ENCODE measurements around the gene RTN4RL1. TPM values are rescaled to one million over a fixed set of nuclear protein-coding genes. Genes with fewer than 3 reads are reported as not detected.

RTN4RL1 gene
- total RNA-seq, 2 donors from 2014 or later, result 5.4 to 8.0 TPM

GRCh38 chr17:1930337-1930645 lies 94.8 kb downstream of the RTN4RL1 start:
- DNase-seq (ENCODE audit: low spot score) (no peak), ATAC-seq (ENCODE audit: insufficient number of reproducible peaks, low FRiP score, low read depth) (no peak)
- no peak overlapping the region for H3K27ac ChIP-seq
- H3K4me1 ChIP-seq (ENCODE audit: control insufficient read depth in 1 of 2, low read depth in 2 of 2), result peaks cover 0 to 7% of the 10 kb centered on the region in 2 donors
- no peak overlapping the region for H3K4me3 ChIP-seq
- no peak for TF ChIP-seq CTCF (IDR thresholded peaks at IDR 0.05)
- H3K9me3 ChIP-seq, result no peaks in the 10 kb centered on the region
- no peaks in the 10 kb centered on the region for H3K27me3 ChIP-seq (replicated peaks; ENCODE audit: insufficient read depth)
- H3K36me3 ChIP-seq, result no peaks in the 10 kb centered on the region

- ATAC-seq (ENCODE audit: insufficient number of reproducible peaks, low FRiP score, low read depth), result no peak
- Histone ChIP-seq H3K4me1 (ENCODE audit: control insufficient read depth in 1 of 2, low read depth in 2 of 2) (peaks cover 0 to 7% of the 10 kb centered on the region in 2 donors), H3K4me3 (no peak overlapping the region), H3K36me3 (no peaks in the 10 kb centered on the region), H3K27ac (no peak overlapping the region), H3K27me3 (replicated peaks; ENCODE audit: insufficient read depth) (no peaks in the 10 kb centered on the region), H3K9me3 (no peaks in the 10 kb centered on the region)
- no peak for TF ChIP-seq CTCF (IDR thresholded peaks at IDR 0.05)
- no peak for DNase-seq (ENCODE audit: low spot score)
Measured at GRCh38 chr17:1928976-1929375, 96.2 kb downstream of the RTN4RL1 start.

GRCh38 chr17:1920948-1921351 lies 104.2 kb downstream of the RTN4RL1 start:
- Histone ChIP-seq H3K27ac (no peak overlapping the region), H3K27me3 (replicated peaks; ENCODE audit: insufficient read depth) (no peaks in the 10 kb centered on the region), H3K36me3 (no peaks in the 10 kb centered on the region), H3K4me1 (ENCODE audit: control insufficient read depth in 1 of 2, low read depth in 2 of 2) (no peaks in the 10 kb centered on the region), H3K4me3 (no peak overlapping the region), H3K9me3 (no peaks in the 10 kb centered on the region)
- DNase-seq (ENCODE audit: low spot score) (no peak), ATAC-seq (ENCODE audit: insufficient number of reproducible peaks, low FRiP score, low read depth) (no peak)
- no peak for TF ChIP-seq CTCF (IDR thresholded peaks at IDR 0.05)

GRCh38 chr17:1919201-1919600 lies 105.9 kb downstream of the RTN4RL1 start:
- Histone ChIP-seq H3K4me3 (no peak overlapping the region), H3K27me3 (replicated peaks; ENCODE audit: insufficient read depth) (no peaks in the 10 kb centered on the region), H3K27ac (no peak overlapping the region), H3K36me3 (no peaks in the 10 kb centered on the region), H3K9me3 (no peaks in the 10 kb centered on the region), H3K4me1 (ENCODE audit: control insufficient read depth in 1 of 2, low read depth in 2 of 2) (no peaks in the 10 kb centered on the region)
- DNase-seq (ENCODE audit: low spot score) (no peak), ATAC-seq (ENCODE audit: insufficient number of reproducible peaks, low FRiP score, low read depth) (no peak)
- no peak for TF ChIP-seq CTCF (IDR thresholded peaks at IDR 0.05)

- Histone ChIP-seq H3K4me1 (ENCODE audit: control insufficient read depth in 1 of 2, low read depth in 2 of 2) (no peaks in the 10 kb centered on the region), H3K36me3 (no peaks in the 10 kb centered on the region), H3K4me3 (no peak overlapping the region), H3K27me3 (replicated peaks; ENCODE audit: insufficient read depth) (no peaks in the 10 kb centered on the region), H3K9me3 (no peaks in the 10 kb centered on the region), H3K27ac (no peak overlapping the region)
- ATAC-seq (ENCODE audit: insufficient number of reproducible peaks, low FRiP score, low read depth) (no peak), DNase-seq (ENCODE audit: low spot score) (no peak)
- TF ChIP-seq CTCF (IDR thresholded peaks at IDR 0.05), result no peak
Measured at GRCh38 chr17:1918346-1919162, 106.6 kb downstream of the RTN4RL1 start.
